GM12878 (cell line): Measurements from ENCODE around the gene IFNK. TPM values are rescaled to one million over a fixed set of nuclear protein-coding genes. Genes with fewer than 3 reads are reported as not detected.

ENCODE experiments used
- ATAC-seq: fragments of 200-7000 bp; cut with Tn5 transposase; 3 replicates; pipeline ENCODE4 v1.9.1; 2020; ENCODE audit warnings: mild to moderate bottlenecking, moderate library complexity
- BruUV-seq: library from RNA; stranded (reverse); fragments of 400-500 nt; replicated peaks from 2 replicates; lab custom pipeline; 2021; lab: Mats Ljungman, UMichigan
- CTCF ChIA-PET: fragments of 300-600 bp; sonication (Branson Sonifier 250); formaldehyde crosslinking; extraction: SDS; loops from one replicate; lab custom pipeline; 2021; ENCODE audit warnings: inconsistent platforms; lab: Yijun Ruan, JAX
- POLR2A ChIA-PET: fragments of 350-600 bp; formaldehyde crosslinking; extraction: SDS; loops from one replicate; lab custom pipeline; 2021; ENCODE audit warnings: inconsistent platforms; lab: Charles Lee
- RAD21 ChIA-PET: fragments of 300-600 bp; sonication (Branson Sonifier 250); formaldehyde crosslinking; loops from one replicate; lab custom pipeline; 2023; ENCODE audit warnings: antibody characterized with exemption; ENCODE audit not compliant: unreplicated experiment; lab: Charles Lee
- SMC1A ChIA-PET: fragments of 300-600 bp; sonication (Branson Sonifier 250); formaldehyde crosslinking; loops from one replicate; lab custom pipeline; 2023; ENCODE audit not compliant: unreplicated experiment, uncharacterized antibody; lab: Charles Lee
- DNase-seq: peaks from one replicate; pipeline ENCODE4 v3.0.0-alpha.2; 2011; ENCODE audit warnings: low read depth, low spot score
- FAIRE-seq: peaks from 3 replicates; lab custom pipeline; 2011; peaks lifted over from hg19 to GRCh38; lab: Jason Lieb, UNC
- H2AFZ ChIP-seq: 2 replicates; pipeline ENCODE4 v1.6.0; 2011; ENCODE audit warnings: low read depth, low read length, control low read depth; ENCODE audit not compliant: control insufficient read depth
- H3K27ac ChIP-seq: 2 replicates; pipeline ENCODE4 v1.5.1; 2011; ENCODE audit warnings: control low read depth; ENCODE audit not compliant: control insufficient read depth, insufficient read depth
- H3K27me3 ChIP-seq, 2 experiments: replicated peaks in 1 of 2; 2 replicates each; pipeline versions ENCODE4 v1.6.0 to v1.6.1; 2011; ENCODE audit warnings: low read length in 1 of 2; ENCODE audit not compliant: control insufficient read depth in 2 of 2, insufficient read depth in 2 of 2
- H3K36me3 ChIP-seq, 2 experiments: 2 replicates each; pipeline ENCODE4 v1.5.1; 2011; ENCODE audit warnings: low read length in 1 of 2; ENCODE audit not compliant: control insufficient read depth in 2 of 2, insufficient read depth in 2 of 2
- H3K4me1 ChIP-seq: 2 replicates; pipeline ENCODE4 v1.6.1; 2011; ENCODE audit warnings: mild to moderate bottlenecking, low read length, moderate library complexity, mixed read lengths; ENCODE audit not compliant: control insufficient read depth, insufficient read depth
- H3K4me2 ChIP-seq: 2 replicates; pipeline ENCODE4 v1.6.0; 2011; ENCODE audit warnings: control low read depth; ENCODE audit not compliant: control insufficient read depth, insufficient read depth
- H3K4me3 ChIP-seq: fragments of 200-600 bp; sonication (generic); 2 replicates; pipeline ENCODE4 v1.5.1; 2016
- H3K79me2 ChIP-seq: 2 replicates; pipeline ENCODE4 v1.6.0; 2011; ENCODE audit warnings: low read length; ENCODE audit not compliant: control insufficient read depth, insufficient read depth
- H3K9ac ChIP-seq: 2 replicates; pipeline ENCODE4 v1.8.0; 2011; ENCODE audit warnings: low read length, control low read depth, mixed read lengths; ENCODE audit not compliant: control insufficient read depth, insufficient read depth
- H3K9me3 ChIP-seq: replicated peaks from 3 replicates; pipeline ENCODE4 v1.5.1; 2011; ENCODE audit warnings: mild to moderate bottlenecking, low read length; ENCODE audit not compliant: control insufficient read depth, insufficient read depth
- H4K20me1 ChIP-seq: 2 replicates; pipeline ENCODE4 v1.6.0; 2011; ENCODE audit not compliant: control insufficient read depth, insufficient read depth
- BCL11A ChIP-seq: IDR thresholded peaks from 2 replicates; pipeline ENCODE4 v1.6.1; 2011; ENCODE audit warnings: low read depth, low read length
- IKZF1 ChIP-seq: fragments of 450-650 bp; conservative IDR thresholded peaks from 2 replicates; pipeline ENCODE4 v1.6.1; 2017; ENCODE audit warnings: antibody characterized with exemption, mild to moderate bottlenecking
- JUNB ChIP-seq: IDR thresholded peaks from 2 replicates; pipeline ENCODE4 v1.6.1; 2016; ENCODE audit warnings: antibody characterized with exemption, mild to moderate bottlenecking
- MEF2B ChIP-seq: fragments of 450-650 bp; IDR thresholded peaks from 2 replicates; pipeline ENCODE4 v1.6.1; 2018; ENCODE audit warnings: mild to moderate bottlenecking, moderate library complexity; ENCODE audit not compliant: partially characterized antibody, poor library complexity, severe bottlenecking
- MXI1 ChIP-seq: fragments of 150-350 bp; IDR thresholded peaks from 2 replicates; pipeline ENCODE4 v1.6.1; 2011; ENCODE audit warnings: low read depth, mild to moderate bottlenecking, inconsistent platforms, low read length, improper control_type of control experiment
- PAX5 ChIP-seq: IDR thresholded peaks from 2 replicates; pipeline ENCODE4 v1.6.1; 2011; ENCODE audit warnings: low read depth, low read length, borderline replicate concordance
- POLR2AphosphoS5 ChIP-seq: IDR thresholded peaks from 2 replicates; pipeline ENCODE4 v1.6.1; 2011; ENCODE audit warnings: mild to moderate bottlenecking, low read length, inconsistent platforms
- SIN3A ChIP-seq: IDR thresholded peaks from 2 replicates; pipeline ENCODE4 v1.6.1; 2012; ENCODE audit warnings: low read depth, low read length, improper control_type of control experiment
- SMARCA5 ChIP-seq: fragments of 450-650 bp; IDR thresholded peaks from 2 replicates; pipeline ENCODE4 v1.6.1; 2017; ENCODE audit warnings: mild to moderate bottlenecking
- ZNF622 ChIP-seq: fragments of 450-650 bp; IDR thresholded peaks from 2 replicates; pipeline ENCODE4 v1.6.1; 2017; ENCODE audit warnings: mild to moderate bottlenecking, inconsistent platforms
- WGBS: methylation state at CpG from one replicate; pipeline ENCODE4 v1.1.6; 2016; ENCODE audit warnings: low lambda C conversion rate; ENCODE audit not compliant: insufficient replicate concordance, insufficient coverage; ENCODE audit errors: missing lambda C conversion rate; 5-methylcytosine and 5-hydroxymethylcytosine counted together
- in situ Hi-C: fragments of 300-500 bp; cut with MboI; formaldehyde crosslinking; loops from 9 replicates; pipeline ENCODE4 v1.14.3; 2018; ENCODE audit warnings: mixed read lengths
- intact Hi-C: fragments of 100-400 bp; cut with micrococcal nuclease; formaldehyde crosslinking; loops from one replicate; pipeline ENCODE4 v1.14.2; 2022; ENCODE audit not compliant: unreplicated experiment
- polyA plus RNA-seq, 11 experiments: library from polyadenylated mRNA; depleted of rRNA in 4 of 11; unstranded in 6 of 11; stranded (reverse) in 5 of 11; fragments of >200 nt; fragmentation: Nextera tagmentation in 4 of 11; fragmentation: Illumina TruSeq in 1 of 11; extraction: Ambion mirVana in 4 of 11; extraction: Trizol in 1 of 11; gene quantifications; 1 replicate in 1 of 11; 2 replicates in 10 of 11; pipeline versions ENCODE4 v1.2.1 to v1.2.3, GENCODE V29; 2011 to 2016; ENCODE audit warnings: inconsistent platforms in 2 of 11, missing spikeins in 2 of 11, low read depth in 1 of 11
- total RNA-seq, 4 experiments: library from RNA; depleted of rRNA in 3 of 4; stranded (reverse); fragments of >200 nt in 3 of 4; fragmentation: Illumina TruSeq in 1 of 4; extraction: Trizol in 1 of 4; gene quantifications; 2 replicates each; pipeline versions ENCODE4 v1.2.1 to v1.2.3, GENCODE V29; 2013 to 2021
- TF ChIP-seq, protein P1 (sequence below): fragments of 450-650 bp; IDR thresholded peaks from 2 replicates; pipeline ENCODE4 v1.6.1; 2017; ENCODE audit warnings: mild to moderate bottlenecking, moderate library complexity
- TF ChIP-seq, protein P2 (sequence below): fragments of 450-650 bp; IDR thresholded peaks from 2 replicates; pipeline ENCODE4 v1.6.1; 2017; ENCODE audit warnings: antibody characterized with exemption, mild to moderate bottlenecking, moderate library complexity
- TF ChIP-seq, protein P3 (sequence below): fragments of 450-650 bp; formaldehyde crosslinking; IDR thresholded peaks from 2 replicates; pipeline ENCODE4 v1.4.0; 2022; ENCODE audit warnings: mild to moderate bottlenecking, moderate library complexity

The IFNK gene
- total and polyA plus RNA-seq, 10 of the 15 experiments (the other 5 are each of a cell fraction or from before 2014, with no cell fraction given): 0.06 TPM; not detected in 9

DNA sequence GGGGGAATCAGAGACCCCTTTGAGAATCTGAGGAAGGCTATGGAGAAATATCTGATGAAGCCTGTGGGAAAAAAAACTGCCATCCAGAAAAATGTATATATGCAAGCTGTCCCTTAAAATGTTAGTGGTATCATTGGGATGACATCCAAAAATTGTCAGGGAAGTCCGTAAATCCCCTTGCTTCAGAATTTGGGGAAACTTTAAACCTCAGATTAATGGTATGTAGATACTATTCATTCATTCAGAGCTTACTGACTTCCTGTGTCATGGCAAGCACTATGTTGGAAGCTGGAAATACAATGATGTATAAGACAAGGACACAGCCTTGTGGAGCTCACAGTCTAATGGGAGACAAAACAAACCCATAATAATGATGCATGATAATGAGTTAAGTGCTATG is 16.4 kb downstream of the IFNK start:
- in situ Hi-C loops: no loop called here
- no peak for FAIRE-seq
- no peak for TF ChIP-seq MXI1
- no peak for TF ChIP-seq PAX5
- TF ChIP-seq ZNF622: no peak
- TF ChIP-seq, protein P1, sequence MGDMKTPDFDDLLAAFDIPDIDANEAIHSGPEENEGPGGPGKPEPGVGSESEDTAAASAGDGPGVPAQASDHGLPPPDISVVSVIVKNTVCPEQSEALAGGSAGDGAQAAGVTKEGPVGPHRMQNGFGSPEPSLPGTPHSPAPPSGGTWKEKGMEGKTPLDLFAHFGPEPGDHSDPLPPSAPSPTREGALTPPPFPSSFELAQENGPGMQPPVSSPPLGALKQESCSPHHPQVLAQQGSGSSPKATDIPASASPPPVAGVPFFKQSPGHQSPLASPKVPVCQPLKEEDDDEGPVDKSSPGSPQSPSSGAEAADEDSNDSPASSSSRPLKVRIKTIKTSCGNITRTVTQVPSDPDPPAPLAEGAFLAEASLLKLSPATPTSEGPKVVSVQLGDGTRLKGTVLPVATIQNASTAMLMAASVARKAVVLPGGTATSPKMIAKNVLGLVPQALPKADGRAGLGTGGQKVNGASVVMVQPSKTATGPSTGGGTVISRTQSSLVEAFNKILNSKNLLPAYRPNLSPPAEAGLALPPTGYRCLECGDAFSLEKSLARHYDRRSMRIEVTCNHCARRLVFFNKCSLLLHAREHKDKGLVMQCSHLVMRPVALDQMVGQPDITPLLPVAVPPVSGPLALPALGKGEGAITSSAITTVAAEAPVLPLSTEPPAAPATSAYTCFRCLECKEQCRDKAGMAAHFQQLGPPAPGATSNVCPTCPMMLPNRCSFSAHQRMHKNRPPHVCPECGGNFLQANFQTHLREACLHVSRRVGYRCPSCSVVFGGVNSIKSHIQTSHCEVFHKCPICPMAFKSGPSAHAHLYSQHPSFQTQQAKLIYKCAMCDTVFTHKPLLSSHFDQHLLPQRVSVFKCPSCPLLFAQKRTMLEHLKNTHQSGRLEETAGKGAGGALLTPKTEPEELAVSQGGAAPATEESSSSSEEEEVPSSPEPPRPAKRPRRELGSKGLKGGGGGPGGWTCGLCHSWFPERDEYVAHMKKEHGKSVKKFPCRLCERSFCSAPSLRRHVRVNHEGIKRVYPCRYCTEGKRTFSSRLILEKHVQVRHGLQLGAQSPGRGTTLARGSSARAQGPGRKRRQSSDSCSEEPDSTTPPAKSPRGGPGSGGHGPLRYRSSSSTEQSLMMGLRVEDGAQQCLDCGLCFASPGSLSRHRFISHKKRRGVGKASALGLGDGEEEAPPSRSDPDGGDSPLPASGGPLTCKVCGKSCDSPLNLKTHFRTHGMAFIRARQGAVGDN: no peak
- no peak for TF ChIP-seq SIN3A
- TF ChIP-seq MEF2B: no peak
- no peak for TF ChIP-seq SMARCA5
- no peak for TF ChIP-seq BCL11A
- TF ChIP-seq IKZF1: no peak
- TF ChIP-seq POLR2AphosphoS5: no peak
- TF ChIP-seq, protein P2, sequence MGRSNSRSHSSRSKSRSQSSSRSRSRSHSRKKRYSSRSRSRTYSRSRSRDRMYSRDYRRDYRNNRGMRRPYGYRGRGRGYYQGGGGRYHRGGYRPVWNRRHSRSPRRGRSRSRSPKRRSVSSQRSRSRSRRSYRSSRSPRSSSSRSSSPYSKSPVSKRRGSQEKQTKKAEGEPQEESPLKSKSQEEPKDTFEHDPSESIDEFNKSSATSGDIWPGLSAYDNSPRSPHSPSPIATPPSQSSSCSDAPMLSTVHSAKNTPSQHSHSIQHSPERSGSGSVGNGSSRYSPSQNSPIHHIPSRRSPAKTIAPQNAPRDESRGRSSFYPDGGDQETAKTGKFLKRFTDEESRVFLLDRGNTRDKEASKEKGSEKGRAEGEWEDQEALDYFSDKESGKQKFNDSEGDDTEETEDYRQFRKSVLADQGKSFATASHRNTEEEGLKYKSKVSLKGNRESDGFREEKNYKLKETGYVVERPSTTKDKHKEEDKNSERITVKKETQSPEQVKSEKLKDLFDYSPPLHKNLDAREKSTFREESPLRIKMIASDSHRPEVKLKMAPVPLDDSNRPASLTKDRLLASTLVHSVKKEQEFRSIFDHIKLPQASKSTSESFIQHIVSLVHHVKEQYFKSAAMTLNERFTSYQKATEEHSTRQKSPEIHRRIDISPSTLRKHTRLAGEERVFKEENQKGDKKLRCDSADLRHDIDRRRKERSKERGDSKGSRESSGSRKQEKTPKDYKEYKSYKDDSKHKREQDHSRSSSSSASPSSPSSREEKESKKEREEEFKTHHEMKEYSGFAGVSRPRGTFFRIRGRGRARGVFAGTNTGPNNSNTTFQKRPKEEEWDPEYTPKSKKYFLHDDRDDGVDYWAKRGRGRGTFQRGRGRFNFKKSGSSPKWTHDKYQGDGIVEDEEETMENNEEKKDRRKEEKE: no peak
- TF ChIP-seq, protein P3, sequence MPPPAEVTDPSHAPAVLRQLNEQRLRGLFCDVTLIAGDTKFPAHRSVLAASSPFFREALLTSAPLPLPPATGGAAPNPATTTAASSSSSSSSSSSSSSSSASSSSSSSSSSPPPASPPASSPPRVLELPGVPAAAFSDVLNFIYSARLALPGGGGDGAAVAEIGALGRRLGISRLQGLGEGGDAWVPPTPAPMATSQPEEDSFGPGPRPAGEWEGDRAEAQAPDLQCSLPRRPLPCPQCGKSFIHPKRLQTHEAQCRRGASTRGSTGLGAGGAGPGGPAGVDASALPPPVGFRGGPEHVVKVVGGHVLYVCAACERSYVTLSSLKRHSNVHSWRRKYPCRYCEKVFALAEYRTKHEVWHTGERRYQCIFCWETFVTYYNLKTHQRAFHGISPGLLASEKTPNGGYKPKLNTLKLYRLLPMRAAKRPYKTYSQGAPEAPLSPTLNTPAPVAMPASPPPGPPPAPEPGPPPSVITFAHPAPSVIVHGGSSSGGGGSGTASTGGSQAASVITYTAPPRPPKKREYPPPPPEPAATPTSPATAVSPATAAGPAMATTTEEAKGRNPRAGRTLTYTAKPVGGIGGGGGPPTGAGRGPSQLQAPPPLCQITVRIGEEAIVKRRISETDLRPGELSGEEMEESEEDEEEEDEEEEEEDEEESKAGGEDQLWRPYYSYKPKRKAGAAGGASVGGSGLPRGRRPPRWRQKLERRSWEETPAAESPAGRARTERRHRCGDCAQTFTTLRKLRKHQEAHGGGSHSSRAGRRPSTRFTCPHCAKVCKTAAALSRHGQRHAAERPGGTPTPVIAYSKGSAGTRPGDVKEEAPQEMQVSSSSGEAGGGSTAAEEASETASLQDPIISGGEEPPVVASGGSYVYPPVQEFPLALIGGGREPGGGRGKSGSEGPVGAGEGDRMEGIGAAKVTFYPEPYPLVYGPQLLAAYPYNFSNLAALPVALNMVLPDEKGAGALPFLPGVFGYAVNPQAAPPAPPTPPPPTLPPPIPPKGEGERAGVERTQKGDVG: no peak
- no peak for TF ChIP-seq JUNB

More for the DNA sequence above, 16.4 kb downstream of the IFNK start:
- Histone ChIP-seq H3K4me1 (peaks cover 10% of the 10 kb centered on the region), H3K27ac (no peak overlapping the region), H3K4me2 (no peak overlapping the region), H3K4me3 (no peak overlapping the region), H4K20me1 (no peaks in the 10 kb centered on the region), H3K79me2 (no peaks in the 10 kb centered on the region), H2AFZ (no peak overlapping the region), H3K9me3 (no peaks in the 10 kb centered on the region), H3K36me3 (no peaks in the 10 kb centered on the region; a peak in 1 of 4 replicates), H3K27me3 (no peaks in the 10 kb centered on the region), H3K9ac (no peak overlapping the region)
- no peak for ATAC-seq
- intact Hi-C loops: no loop called here
- ChIA-PET SMC1A (interaction anchor here (0.6 to 6.3 kb wide), 8 partner anchors 8 to 375 kb away, joined by 3 to 88 read pairs (median 3); no protein-coding TSS in a partner anchor), RAD21 (interaction anchor here (1.0 to 6.3 kb wide), 5 partner anchors 9 to 208 kb away, joined by 3 to 62 read pairs (median 7); partner anchors contain the start of gene MOB3B), POLR2A (interaction anchor here (0.8 to 3.6 kb wide), 2 partner anchors 11 to 12 kb away, joined by 3 to 21 read pairs; partner anchors contain the start of gene MOB3B), CTCF (interaction anchor here (0.7 to 6.2 kb wide), 6 partner anchors 8 to 209 kb away, joined by 3 to 65 read pairs (median 3); partner anchors contain the start of gene MOB3B)
- WGBS: 100% methylated on average over 1 of the region's 1 CpG
- no TSS peak for BruUV-seq
- no peak for DNase-seq
